GM18526 (cell line): Measurements from ENCODE around the gene SMAP1.

Experiments
- POLR2A ChIP-seq: IDR thresholded peaks from 3 replicates; pipeline ENCODE4 v1.6.1; 2011; ENCODE audit not compliant: insufficient read length; ENCODE audit errors: extremely low read depth

The SMAP1 gene

GRCh38 chr6:70886071-70886470 lies 218.4 kb downstream of the SMAP1 start:
- TF ChIP-seq POLR2A = no peak

- no peak for TF ChIP-seq POLR2A
These were observed 219.0 kb downstream of the SMAP1 start for GRCh38 chr6:70886661-70887060.

GRCh38 chr6:70889270-70889669 lies 221.6 kb downstream of the SMAP1 start:
- TF ChIP-seq POLR2A = no peak

- no peak for TF ChIP-seq POLR2A
These were observed 226.3 kb downstream of the SMAP1 start for GRCh38 chr6:70894001-70894400.

GRCh38 chr6:70900047-70900446 lies 232.4 kb downstream of the SMAP1 start:
- no peak for TF ChIP-seq POLR2A

- no peak for TF ChIP-seq POLR2A
These were observed 233.6 kb downstream of the SMAP1 start for GRCh38 chr6:70901324-70901723.

GRCh38 chr6:70903665-70904452 lies 236.2 kb downstream of the SMAP1 start:
- TF ChIP-seq POLR2A = no peak

- no peak for TF ChIP-seq POLR2A
These were observed 238.1 kb downstream of the SMAP1 start for GRCh38 chr6:70905742-70906141.
